GM12878 (cell line): Measurements from ENCODE around the gene ENTREP1. TPM values are rescaled to one million over a fixed set of nuclear protein-coding genes. Genes with fewer than 3 reads are reported as not detected.

ENCODE experiments used
- ATAC-seq: fragments of 200-7000 bp; cut with Tn5 transposase; 3 replicates; pipeline ENCODE4 v1.9.1; 2020; ENCODE audit warnings: mild to moderate bottlenecking, moderate library complexity
- BruUV-seq: library from RNA; stranded (reverse); fragments of 400-500 nt; replicated peaks from 2 replicates; lab custom pipeline; 2021; lab: Mats Ljungman, UMichigan
- CTCF ChIA-PET: fragments of 300-600 bp; sonication (Branson Sonifier 250); formaldehyde crosslinking; extraction: SDS; loops from one replicate; lab custom pipeline; 2021; ENCODE audit warnings: inconsistent platforms; lab: Yijun Ruan, JAX
- POLR2A ChIA-PET: fragments of 350-600 bp; formaldehyde crosslinking; extraction: SDS; loops from one replicate; lab custom pipeline; 2021; ENCODE audit warnings: inconsistent platforms; lab: Charles Lee
- RAD21 ChIA-PET: fragments of 300-600 bp; sonication (Branson Sonifier 250); formaldehyde crosslinking; loops from one replicate; lab custom pipeline; 2023; ENCODE audit warnings: antibody characterized with exemption; ENCODE audit not compliant: unreplicated experiment; lab: Charles Lee
- SMC1A ChIA-PET: fragments of 300-600 bp; sonication (Branson Sonifier 250); formaldehyde crosslinking; loops from one replicate; lab custom pipeline; 2023; ENCODE audit not compliant: unreplicated experiment, uncharacterized antibody; lab: Charles Lee
- DNase-seq: peaks from one replicate; pipeline ENCODE4 v3.0.0-alpha.2; 2011; ENCODE audit warnings: low read depth, low spot score
- FAIRE-seq: peaks from 3 replicates; lab custom pipeline; 2011; peaks lifted over from hg19 to GRCh38; lab: Jason Lieb, UNC
- H2AFZ ChIP-seq: 2 replicates; pipeline ENCODE4 v1.6.0; 2011; ENCODE audit warnings: low read depth, low read length, control low read depth; ENCODE audit not compliant: control insufficient read depth
- H3K27ac ChIP-seq: 2 replicates; pipeline ENCODE4 v1.5.1; 2011; ENCODE audit warnings: control low read depth; ENCODE audit not compliant: control insufficient read depth, insufficient read depth
- H3K27me3 ChIP-seq, 2 experiments: replicated peaks in 1 of 2; 2 replicates each; pipeline versions ENCODE4 v1.6.0 to v1.6.1; 2011; ENCODE audit warnings: low read length in 1 of 2; ENCODE audit not compliant: control insufficient read depth in 2 of 2, insufficient read depth in 2 of 2
- H3K36me3 ChIP-seq, 2 experiments: 2 replicates each; pipeline ENCODE4 v1.5.1; 2011; ENCODE audit warnings: low read length in 1 of 2; ENCODE audit not compliant: control insufficient read depth in 2 of 2, insufficient read depth in 2 of 2
- H3K4me1 ChIP-seq: 2 replicates; pipeline ENCODE4 v1.6.1; 2011; ENCODE audit warnings: mild to moderate bottlenecking, low read length, moderate library complexity, mixed read lengths; ENCODE audit not compliant: control insufficient read depth, insufficient read depth
- H3K4me2 ChIP-seq: 2 replicates; pipeline ENCODE4 v1.6.0; 2011; ENCODE audit warnings: control low read depth; ENCODE audit not compliant: control insufficient read depth, insufficient read depth
- H3K4me3 ChIP-seq: fragments of 200-600 bp; sonication (generic); 2 replicates; pipeline ENCODE4 v1.5.1; 2016
- H3K79me2 ChIP-seq: 2 replicates; pipeline ENCODE4 v1.6.0; 2011; ENCODE audit warnings: low read length; ENCODE audit not compliant: control insufficient read depth, insufficient read depth
- H3K9ac ChIP-seq: 2 replicates; pipeline ENCODE4 v1.8.0; 2011; ENCODE audit warnings: low read length, control low read depth, mixed read lengths; ENCODE audit not compliant: control insufficient read depth, insufficient read depth
- H3K9me3 ChIP-seq: replicated peaks from 3 replicates; pipeline ENCODE4 v1.5.1; 2011; ENCODE audit warnings: mild to moderate bottlenecking, low read length; ENCODE audit not compliant: control insufficient read depth, insufficient read depth
- H4K20me1 ChIP-seq: 2 replicates; pipeline ENCODE4 v1.6.0; 2011; ENCODE audit not compliant: control insufficient read depth, insufficient read depth
- BCLAF1 ChIP-seq: fragments of 450-650 bp; IDR thresholded peaks from 2 replicates; pipeline ENCODE4 v1.6.1; 2017; ENCODE audit warnings: antibody characterized with exemption, mild to moderate bottlenecking, moderate library complexity
- CREB1 ChIP-seq: IDR thresholded peaks from 2 replicates; pipeline ENCODE4 v1.6.1; 2012; ENCODE audit warnings: low read depth, mild to moderate bottlenecking, inconsistent platforms
- E2F4 ChIP-seq: IDR thresholded peaks from 2 replicates; pipeline ENCODE4 v1.6.1; 2012; ENCODE audit warnings: low read depth, low read length, improper control_type of control experiment
- EED ChIP-seq: sonication (generic); IDR thresholded peaks from 2 replicates; pipeline ENCODE4 v1.6.1; 2016; ENCODE audit warnings: antibody characterized with exemption, low read depth
- STAT1 ChIP-seq: fragments of 450-650 bp; conservative IDR thresholded peaks from 2 replicates; pipeline ENCODE4 v1.6.1; 2014; ENCODE audit warnings: antibody characterized with exemption, mild to moderate bottlenecking
- WGBS: methylation state at CpG from one replicate; pipeline ENCODE4 v1.1.6; 2016; ENCODE audit warnings: low lambda C conversion rate; ENCODE audit not compliant: insufficient replicate concordance, insufficient coverage; ENCODE audit errors: missing lambda C conversion rate; 5-methylcytosine and 5-hydroxymethylcytosine counted together
- in situ Hi-C: fragments of 300-500 bp; cut with MboI; formaldehyde crosslinking; loops from 9 replicates; pipeline ENCODE4 v1.14.3; 2018; ENCODE audit warnings: mixed read lengths
- intact Hi-C: fragments of 100-400 bp; cut with micrococcal nuclease; formaldehyde crosslinking; loops from one replicate; pipeline ENCODE4 v1.14.2; 2022; ENCODE audit not compliant: unreplicated experiment
- polyA plus RNA-seq, 11 experiments: library from polyadenylated mRNA; depleted of rRNA in 4 of 11; unstranded in 6 of 11; stranded (reverse) in 5 of 11; fragments of >200 nt; fragmentation: Nextera tagmentation in 4 of 11; fragmentation: Illumina TruSeq in 1 of 11; extraction: Ambion mirVana in 4 of 11; extraction: Trizol in 1 of 11; gene quantifications; 1 replicate in 1 of 11; 2 replicates in 10 of 11; pipeline versions ENCODE4 v1.2.1 to v1.2.3, GENCODE V29; 2011 to 2016; ENCODE audit warnings: inconsistent platforms in 2 of 11, missing spikeins in 2 of 11, low read depth in 1 of 11
- total RNA-seq, 4 experiments: library from RNA; depleted of rRNA in 3 of 4; stranded (reverse); fragments of >200 nt in 3 of 4; fragmentation: Illumina TruSeq in 1 of 4; extraction: Trizol in 1 of 4; gene quantifications; 2 replicates each; pipeline versions ENCODE4 v1.2.1 to v1.2.3, GENCODE V29; 2013 to 2021

Gene ENTREP1
- total and polyA plus RNA-seq, 10 of the 15 experiments (the other 5 are each of a cell fraction or from before 2014, with no cell fraction given), result not detected

DNA sequence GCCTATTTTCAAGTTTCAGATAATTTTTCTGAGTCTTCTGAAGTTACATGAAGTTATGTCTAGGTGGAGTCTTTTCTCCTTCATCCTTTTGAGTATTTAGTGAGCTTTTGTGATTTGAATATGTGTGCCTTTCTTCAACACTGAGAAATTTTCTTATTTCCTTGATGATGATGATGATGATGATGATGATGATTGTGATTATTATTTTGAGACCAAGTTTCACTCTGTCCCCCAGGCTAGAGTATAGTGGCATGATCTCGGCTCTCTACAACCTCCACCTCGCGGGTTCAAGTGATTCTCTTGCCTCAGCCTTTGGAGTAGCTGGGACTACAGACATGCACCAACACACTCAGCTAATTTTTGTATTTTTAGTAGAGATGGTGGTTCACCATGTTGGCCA, 26.2 kb downstream of the ENTREP1 start:
- no peak overlapping the region for H3K4me3 ChIP-seq
- no peaks in the 10 kb centered on the region for H4K20me1 ChIP-seq
- TF ChIP-seq STAT1, result no peak
- TF ChIP-seq CREB1, result no peak
- no peak for TF ChIP-seq EED
- TF ChIP-seq BCLAF1, result no peak
- no peak for TF ChIP-seq E2F4
- in situ Hi-C loops, result no loop called here
- ChIA-PET RAD21 (no interaction called here), SMC1A (interaction anchor here (0.7 kb wide), 1 partner anchor 470 kb away, joined by 3 read pairs; no protein-coding TSS in a partner anchor), CTCF (no interaction called here), POLR2A (no interaction called here)
- no peak overlapping the region for H3K9ac ChIP-seq
- H3K79me2 ChIP-seq, result no peaks in the 10 kb centered on the region
- 74% methylated on average over 3 of the region's 3 CpGs for WGBS
- H3K4me1 ChIP-seq, result no peaks in the 10 kb centered on the region
- H3K9me3 ChIP-seq, result no peaks in the 10 kb centered on the region
- no peak overlapping the region for H3K27ac ChIP-seq
- H3K27me3 ChIP-seq, result no peaks in the 10 kb centered on the region; a peak in 1 of 4 replicates
- DNase-seq (no peak), ATAC-seq (no peak), FAIRE-seq (no peak)
- no peak overlapping the region for H3K4me2 ChIP-seq
- intact Hi-C loops, result no loop called here
- H2AFZ ChIP-seq, result no peak overlapping the region
- no peaks in the 10 kb centered on the region for H3K36me3 ChIP-seq
- BruUV-seq, result no TSS peak
